ENCODE results near the gene SEPTIN7.

DNA sequence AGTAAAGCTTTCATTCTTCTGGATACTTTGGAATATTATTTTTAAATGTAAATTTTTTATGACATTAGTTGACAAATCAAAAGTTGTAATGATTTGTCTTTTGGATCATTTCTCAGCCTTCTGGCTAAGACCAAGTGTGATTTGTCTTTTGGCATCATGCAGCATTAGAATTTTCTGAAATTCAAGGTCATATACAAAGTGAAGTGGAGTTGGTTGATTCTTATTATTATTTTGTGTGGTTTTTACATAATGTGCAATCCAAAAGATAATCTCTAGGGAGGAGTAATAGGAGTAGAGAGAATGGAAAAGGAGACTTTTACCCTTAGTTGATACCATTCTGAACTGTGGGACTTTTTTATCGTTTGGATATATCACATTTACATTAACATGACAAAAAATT lies 24.2 kb upstream of the SEPTIN7 start:
- TF ChIP-seq, protein P1, sequence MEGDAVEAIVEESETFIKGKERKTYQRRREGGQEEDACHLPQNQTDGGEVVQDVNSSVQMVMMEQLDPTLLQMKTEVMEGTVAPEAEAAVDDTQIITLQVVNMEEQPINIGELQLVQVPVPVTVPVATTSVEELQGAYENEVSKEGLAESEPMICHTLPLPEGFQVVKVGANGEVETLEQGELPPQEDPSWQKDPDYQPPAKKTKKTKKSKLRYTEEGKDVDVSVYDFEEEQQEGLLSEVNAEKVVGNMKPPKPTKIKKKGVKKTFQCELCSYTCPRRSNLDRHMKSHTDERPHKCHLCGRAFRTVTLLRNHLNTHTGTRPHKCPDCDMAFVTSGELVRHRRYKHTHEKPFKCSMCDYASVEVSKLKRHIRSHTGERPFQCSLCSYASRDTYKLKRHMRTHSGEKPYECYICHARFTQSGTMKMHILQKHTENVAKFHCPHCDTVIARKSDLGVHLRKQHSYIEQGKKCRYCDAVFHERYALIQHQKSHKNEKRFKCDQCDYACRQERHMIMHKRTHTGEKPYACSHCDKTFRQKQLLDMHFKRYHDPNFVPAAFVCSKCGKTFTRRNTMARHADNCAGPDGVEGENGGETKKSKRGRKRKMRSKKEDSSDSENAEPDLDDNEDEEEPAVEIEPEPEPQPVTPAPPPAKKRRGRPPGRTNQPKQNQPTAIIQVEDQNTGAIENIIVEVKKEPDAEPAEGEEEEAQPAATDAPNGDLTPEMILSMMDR (optimal IDR thresholded peaks at IDR 0.05 in 1 of 3, IDR thresholded peaks at IDR 0.05 in 1 of 3, conservative IDR thresholded peaks at IDR 0.05 in 1 of 3; ENCODE audit: extremely low read depth in 1 of 3, insufficient read depth in 2 of 3, low read length in 3 of 3) = no peak
- TF ChIP-seq EZH2 (IDR thresholded peaks at IDR 0.05; ENCODE audit: low read length) = no peak

Data from keratinocyte (primary cell).